Glutamatergic neuron (in vitro differentiated cells): ENCODE data around the gene FAM20B. TPM values are rescaled to one million over a fixed set of nuclear protein-coding genes. Genes with fewer than 3 reads are reported as not detected.

ENCODE experiments used
- DNase-seq: peaks from one replicate; pipeline ENCODE4 v3.0.0; 2022
- H3K27ac Mint-ChIP-seq: one replicate; pipeline ENCODE4 v1.8.0; 2020; ENCODE audit warnings: mild to moderate bottlenecking, mixed read lengths, inconsistent platforms; ENCODE audit not compliant: unreplicated experiment
- H3K27me3 Mint-ChIP-seq: one replicate; pipeline ENCODE4 v1.8.0; 2020; ENCODE audit warnings: mild to moderate bottlenecking, moderate library complexity, mixed read lengths, inconsistent platforms; ENCODE audit not compliant: unreplicated experiment
- H3K36me3 Mint-ChIP-seq: one replicate; pipeline ENCODE4 v1.8.0; 2020; ENCODE audit warnings: mild to moderate bottlenecking, mixed read lengths, inconsistent platforms; ENCODE audit not compliant: unreplicated experiment
- H3K4me1 Mint-ChIP-seq: one replicate; pipeline ENCODE4 v1.8.0; 2020; ENCODE audit warnings: mild to moderate bottlenecking, low read depth, mixed read lengths, inconsistent platforms; ENCODE audit not compliant: unreplicated experiment
- H3K4me3 Mint-ChIP-seq: one replicate; pipeline ENCODE4 v1.8.0; 2020; ENCODE audit warnings: mild to moderate bottlenecking, mixed read lengths, inconsistent platforms; ENCODE audit not compliant: unreplicated experiment
- H3K9me3 Mint-ChIP-seq: one replicate; pipeline ENCODE4 v1.8.0; 2020; ENCODE audit warnings: mild to moderate bottlenecking, moderate library complexity, mixed read lengths, inconsistent platforms; ENCODE audit not compliant: unreplicated experiment
- CTCF ChIP-seq: fragments of 200-600 bp; sonication (generic); IDR thresholded peaks from one replicate; pipeline ENCODE4 v1.5.0; 2021; ENCODE audit not compliant: partially characterized antibody, unreplicated experiment
- total RNA-seq: library from RNA; stranded (reverse); fragmentation: NEBNext Ultra II Directional; extraction: Animal tissue kit (Norgen Biotek cat#: 25700); gene quantifications from one replicate; pipeline ENCODE4 v1.2.1, GENCODE V29; 2021; ENCODE audit not compliant: unreplicated experiment

FAM20B gene
- total RNA-seq, 1 donor from 2014 or later: 39.3 TPM

DNA sequence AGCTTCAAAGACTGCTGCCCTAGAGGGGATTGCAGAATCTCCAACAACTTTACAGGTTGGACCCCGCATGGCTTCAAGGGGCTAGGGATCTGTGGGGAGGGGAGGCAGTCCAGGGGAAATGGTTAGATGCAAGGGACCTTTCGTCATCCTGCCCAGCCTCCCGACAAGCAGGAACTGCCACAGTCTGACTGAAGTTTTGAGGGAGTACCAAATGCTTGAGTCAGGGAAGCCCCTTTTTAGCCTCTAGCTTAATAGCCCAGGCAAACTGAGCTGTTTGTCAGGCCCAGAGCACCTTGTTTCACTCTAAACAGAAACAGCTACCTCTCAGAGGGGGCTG is 57.3 kb downstream of the FAM20B start:
- TF ChIP-seq CTCF: no peak
- H3K27ac Mint-ChIP-seq: no peak overlapping the region
- peaks cover 7% of the 10 kb centered on the region for H3K4me1 Mint-ChIP-seq
- DNase-seq: no peak
- peaks cover 1% of the 10 kb centered on the region for H3K27me3 Mint-ChIP-seq
- peak overlapping the region; percentile 90 for H3K4me3 Mint-ChIP-seq
- peaks cover 6% of the 10 kb centered on the region for H3K9me3 Mint-ChIP-seq
- H3K36me3 Mint-ChIP-seq: no peaks in the 10 kb centered on the region

DNA sequence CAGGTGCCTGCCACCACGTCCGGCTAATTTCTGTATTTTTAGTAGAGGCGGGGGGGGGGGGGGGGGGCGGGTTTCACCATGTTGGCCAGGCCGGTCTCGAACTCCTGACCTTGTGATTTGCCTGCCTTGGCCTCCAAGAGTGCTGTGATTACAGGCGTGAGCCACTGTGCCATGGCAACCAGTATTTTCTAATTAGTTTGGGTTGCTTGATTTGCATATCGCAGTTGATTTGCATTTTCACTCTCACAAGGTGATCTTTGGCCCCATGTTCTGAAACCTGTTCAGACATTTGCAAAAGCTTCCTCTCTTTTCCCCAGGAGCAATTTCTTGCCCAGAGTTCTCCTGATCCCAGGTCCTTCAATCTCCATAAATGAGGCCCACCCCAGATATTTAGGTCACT is 57.8 kb downstream of the FAM20B start:
- no peak for DNase-seq
- TF ChIP-seq CTCF: no peak
- peaks cover 1% of the 10 kb centered on the region for H3K27me3 Mint-ChIP-seq
- no peak overlapping the region for H3K27ac Mint-ChIP-seq
- peak overlapping the region; percentile 65 for H3K4me3 Mint-ChIP-seq
- no peaks in the 10 kb centered on the region for H3K36me3 Mint-ChIP-seq
- peaks cover 7% of the 10 kb centered on the region for H3K4me1 Mint-ChIP-seq
- H3K9me3 Mint-ChIP-seq: peaks cover 6% of the 10 kb centered on the region

GRCh38 chr1:179087665-179088064 is 62.0 kb downstream of the FAM20B start:
- no peak for TF ChIP-seq CTCF
- no peak for DNase-seq

DNA sequence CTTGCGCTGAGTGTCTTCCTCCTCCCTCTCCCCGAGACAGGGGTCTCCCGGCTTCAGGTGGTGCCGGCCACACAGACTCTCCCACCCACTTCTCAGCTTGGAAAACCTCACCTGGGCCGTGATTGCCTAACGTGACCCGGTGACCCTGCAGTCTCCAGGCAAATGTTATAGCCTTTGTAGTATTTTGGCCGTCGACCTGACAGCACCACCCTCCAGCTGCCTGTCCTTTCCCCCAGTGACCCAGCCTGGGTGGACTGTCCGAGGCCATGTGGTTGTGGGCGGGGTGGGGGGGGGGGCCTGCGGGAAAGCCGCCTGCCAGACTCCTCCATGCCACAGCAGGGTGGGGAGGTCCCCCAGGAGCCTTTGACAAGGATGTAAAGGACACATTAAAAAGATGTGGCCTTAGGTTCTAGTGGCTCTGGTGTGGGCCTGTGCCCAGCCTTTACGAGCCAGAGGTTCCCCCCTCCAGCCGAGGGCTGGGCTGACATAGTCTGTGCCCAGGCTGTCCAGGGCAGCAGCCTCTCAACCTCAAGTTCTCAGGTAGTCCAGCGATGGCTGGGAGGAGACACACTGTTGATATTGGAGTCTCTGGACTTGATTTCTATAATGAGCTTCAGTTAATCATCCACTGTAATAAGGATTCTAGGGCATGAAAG is 64.3 kb downstream of the FAM20B start:
- Mint-ChIP-seq H3K36me3 (peaks cover 7% of the 10 kb centered on the region), H3K27me3 (peaks cover 7% of the 10 kb centered on the region), H3K27ac (peak overlapping the region; percentile 71), H3K9me3 (peaks cover 4% of the 10 kb centered on the region), H3K4me1 (peaks cover 17% of the 10 kb centered on the region), H3K4me3 (peak overlapping the region; percentile 26)
- DNase-seq: no peak
- no peak for TF ChIP-seq CTCF

More at GRCh38 chr1:179087665-179088064, 62.0 kb downstream of the FAM20B start:
- Mint-ChIP-seq H3K4me3 (no peak overlapping the region), H3K36me3 (no peaks in the 10 kb centered on the region), H3K9me3 (peaks cover 7% of the 10 kb centered on the region), H3K27me3 (peaks cover 4% of the 10 kb centered on the region), H3K4me1 (peaks cover 17% of the 10 kb centered on the region), H3K27ac (no peak overlapping the region)

DNA sequence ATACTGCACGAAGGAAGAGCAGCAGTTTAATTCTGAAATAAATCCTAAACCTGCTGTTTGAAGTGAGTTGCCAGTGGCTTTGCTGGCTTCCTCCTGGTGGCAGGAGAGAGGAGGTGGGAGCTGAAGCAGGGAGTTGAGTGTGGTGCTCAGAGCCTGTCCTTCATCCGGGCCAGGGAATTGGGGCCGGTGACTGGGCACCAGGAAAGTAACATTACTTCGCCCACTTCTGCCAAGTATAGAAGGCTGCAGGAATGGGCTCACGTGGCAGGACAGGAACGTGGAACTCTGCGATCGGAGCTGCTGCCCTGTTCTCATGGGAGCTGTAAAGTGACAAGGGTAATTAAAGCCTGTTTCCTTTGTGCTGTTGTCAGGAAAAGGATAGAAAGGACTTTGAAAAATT is 64.8 kb downstream of the FAM20B start:
- H3K4me3 Mint-ChIP-seq: peak overlapping the region; percentile 26
- H3K27ac Mint-ChIP-seq: peak overlapping the region; percentile 71
- H3K27me3 Mint-ChIP-seq: peaks cover 5% of the 10 kb centered on the region
- peaks cover 21% of the 10 kb centered on the region for H3K4me1 Mint-ChIP-seq
- DNase-seq: no peak
- peaks cover 7% of the 10 kb centered on the region for H3K36me3 Mint-ChIP-seq
- no peak for TF ChIP-seq CTCF
- H3K9me3 Mint-ChIP-seq: peaks cover 4% of the 10 kb centered on the region
